Brain microvascular endothelial cell (primary cell): ENCODE measurements around the gene TAS2R42.

ENCODE experiments used
- DNase-seq: peaks from one replicate; pipeline ENCODE4 v3.0.0-alpha.2; 2020
- H3K27ac ChIP-seq: fragments of 250-450 bp; sonication (Bioruptor Pico); 2 replicates; pipeline ENCODE4 v1.5.1; 2020; ENCODE audit warnings: mild to moderate bottlenecking, moderate library complexity
- H3K27me3 ChIP-seq: fragments of 250-450 bp; sonication (Bioruptor Pico); replicated peaks from 2 replicates; pipeline ENCODE4 v1.5.1; 2020; ENCODE audit warnings: mild to moderate bottlenecking
- H3K36me3 ChIP-seq: fragments of 250-450 bp; sonication (Bioruptor Pico); replicated peaks from 2 replicates; pipeline ENCODE4 v1.5.1; 2020; ENCODE audit warnings: mild to moderate bottlenecking
- H3K4me3 ChIP-seq: 2 replicates; pipeline ENCODE4 v1.5.1; 2011; ENCODE audit warnings: low read depth, mild to moderate bottlenecking, control low read depth, low read length, moderate library complexity
- in situ Hi-C: cut with HindIII; loops from 2 replicates; pipeline ENCODE4 v1.10.0; 2017; ENCODE audit warnings: low sequenced_read_pairs, low pct_ligation_motif_present
- TF ChIP-seq, protein P1 (sequence below): IDR thresholded peaks from 2 replicates; pipeline ENCODE4 v1.5.1; 2011; ENCODE audit warnings: low read depth, mild to moderate bottlenecking, moderate library complexity, low read length, control low read depth, inconsistent platforms; ENCODE audit errors: missing control alignments

The TAS2R42 gene

DNA sequence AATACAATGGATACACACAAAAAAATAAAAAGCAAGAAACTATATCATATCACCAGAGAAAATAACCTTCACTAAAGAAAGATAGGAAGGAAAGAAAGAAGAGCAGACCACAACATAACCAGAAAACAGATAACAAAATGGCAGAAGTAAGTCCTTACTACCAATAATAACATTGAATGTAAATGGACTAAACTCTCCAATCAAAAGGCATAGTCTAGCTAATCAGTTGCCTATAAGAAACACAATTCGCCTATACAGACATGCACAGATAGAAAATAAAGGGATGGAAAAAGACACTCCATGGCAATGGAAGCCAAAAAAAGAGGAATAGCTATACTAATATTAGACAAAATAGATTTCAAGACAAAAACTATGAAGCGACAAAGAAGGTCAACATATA is 43.4 kb downstream of the TAS2R42 start:
- Histone ChIP-seq H3K27me3 (no peaks in the 10 kb centered on the region), H3K4me3 (no peak overlapping the region), H3K27ac (no peak overlapping the region), H3K36me3 (no peaks in the 10 kb centered on the region)
- TF ChIP-seq, protein P1, sequence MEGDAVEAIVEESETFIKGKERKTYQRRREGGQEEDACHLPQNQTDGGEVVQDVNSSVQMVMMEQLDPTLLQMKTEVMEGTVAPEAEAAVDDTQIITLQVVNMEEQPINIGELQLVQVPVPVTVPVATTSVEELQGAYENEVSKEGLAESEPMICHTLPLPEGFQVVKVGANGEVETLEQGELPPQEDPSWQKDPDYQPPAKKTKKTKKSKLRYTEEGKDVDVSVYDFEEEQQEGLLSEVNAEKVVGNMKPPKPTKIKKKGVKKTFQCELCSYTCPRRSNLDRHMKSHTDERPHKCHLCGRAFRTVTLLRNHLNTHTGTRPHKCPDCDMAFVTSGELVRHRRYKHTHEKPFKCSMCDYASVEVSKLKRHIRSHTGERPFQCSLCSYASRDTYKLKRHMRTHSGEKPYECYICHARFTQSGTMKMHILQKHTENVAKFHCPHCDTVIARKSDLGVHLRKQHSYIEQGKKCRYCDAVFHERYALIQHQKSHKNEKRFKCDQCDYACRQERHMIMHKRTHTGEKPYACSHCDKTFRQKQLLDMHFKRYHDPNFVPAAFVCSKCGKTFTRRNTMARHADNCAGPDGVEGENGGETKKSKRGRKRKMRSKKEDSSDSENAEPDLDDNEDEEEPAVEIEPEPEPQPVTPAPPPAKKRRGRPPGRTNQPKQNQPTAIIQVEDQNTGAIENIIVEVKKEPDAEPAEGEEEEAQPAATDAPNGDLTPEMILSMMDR: no peak
- DNase-seq: no peak
- in situ Hi-C loops: no loop called here

DNA sequence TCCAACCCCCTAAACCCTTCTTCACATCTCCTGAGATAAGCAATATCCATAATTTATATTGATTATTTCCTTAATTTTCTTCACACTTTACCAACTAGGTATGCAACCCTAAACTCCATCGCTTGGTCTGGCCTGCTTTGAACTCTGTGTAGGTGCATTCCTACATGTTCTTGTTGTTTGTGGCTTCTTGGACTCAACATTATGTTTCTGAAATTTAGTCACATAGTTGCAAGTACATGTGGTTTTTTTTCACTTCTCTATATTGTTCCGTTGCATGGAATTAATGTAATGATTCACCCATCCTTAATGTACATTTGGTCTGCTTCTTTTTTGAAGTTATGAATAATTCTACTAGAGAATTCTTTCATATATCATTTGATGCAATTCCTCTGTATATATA is 50.7 kb downstream of the TAS2R42 start:
- in situ Hi-C loops: no loop called here
- Histone ChIP-seq H3K27ac (no peak overlapping the region), H3K4me3 (no peak overlapping the region), H3K27me3 (no peaks in the 10 kb centered on the region), H3K36me3 (no peaks in the 10 kb centered on the region)
- TF ChIP-seq, protein P1: no peak
- DNase-seq: no peak
